Heart right ventricle (tissue), 16 donors: ENCODE results near the gene ZC2HC1C. TPM values are rescaled to one million over a fixed set of nuclear protein-coding genes. Genes with fewer than 3 reads are reported as not detected.
A peak's percentile ranks its signal among the peaks of the same experiment; 100 is the strongest.

Experiments
- ATAC-seq, 8 donors: fragments of 200-7000 bp; cut with Tn5 transposase; one replicate each; pipeline ENCODE4 v1.9.1; 2020; ENCODE audit warnings: mild to moderate bottlenecking in 8 of 8, moderate library complexity in 8 of 8, moderate number of reproducible peaks in 1 of 8
- DNase-seq, 2 donors: peaks; one replicate each; pipeline ENCODE4 v3.0.0-alpha.2; 2020
- H3K27ac ChIP-seq, 10 donors: fragments of 200-600 bp; sonication (generic) in 2 of 10; one replicate each; pipeline versions ENCODE4 v1.5.0 to v1.8.0; 2020 to 2022; ENCODE audit warnings: mild to moderate bottlenecking in 3 of 10
- H3K27me3 ChIP-seq, 7 donors: fragments of 200-600 bp; one replicate each; pipeline ENCODE4 v1.8.0; 2021 to 2022; ENCODE audit warnings: mild to moderate bottlenecking in 2 of 7
- H3K36me3 ChIP-seq, 9 donors: fragments of 200-600 bp; sonication (generic) in 1 of 9; one replicate each; pipeline versions ENCODE4 v1.5.0 to v1.8.0; 2020 to 2022; ENCODE audit warnings: mild to moderate bottlenecking in 2 of 9
- H3K4me1 ChIP-seq, 9 donors: fragments of 200-600 bp; sonication (generic) in 1 of 9; one replicate each; pipeline versions ENCODE4 v1.5.0 to v1.8.0; 2020 to 2022; ENCODE audit warnings: mild to moderate bottlenecking in 4 of 9
- H3K4me3 ChIP-seq, 10 donors: fragments of 200-600 bp; sonication (generic) in 2 of 10; one replicate each; pipeline versions ENCODE4 v1.5.0 to v1.8.0; 2020 to 2022; ENCODE audit warnings: mild to moderate bottlenecking in 7 of 10, moderate library complexity in 2 of 10
- H3K9me3 ChIP-seq, 11 donors: fragments of 200-600 bp in 10 of 11; sonication (generic) in 2 of 11; one replicate each; pipeline versions ENCODE4 v1.5.0 to v1.8.0; 2013 to 2022; ENCODE audit warnings: mild to moderate bottlenecking in 2 of 11, control low read depth in 1 of 11, moderate library complexity in 1 of 11
- WGBS, 2 donors: extraction: QIAGEN DNeasy Blood & Tissue Kit; methylation state at CpG; one replicate each; pipeline ENCODE4 v1.1.7; 2013; ENCODE audit warnings: inconsistent platforms in 1 of 2; 5-methylcytosine and 5-hydroxymethylcytosine counted together
- intact Hi-C, 10 donors: fragments of 100-400 bp; cut with DNase I; formaldehyde crosslinking; loops; one replicate each; pipeline versions ENCODE4 v1.11.1 to v1.14.2; 2022
- polyA plus RNA-seq, 2 donors: library from polyadenylated mRNA; stranded (reverse); fragments of 200-250 nt; gene quantifications; one replicate each; pipeline ENCODE4 v1.2.3, GENCODE V29; 2013
- total RNA-seq, 10 donors: library from RNA; stranded (reverse); fragmentation: NEBNext Ultra II Directional in 3 of 10; extraction: Animal tissue kit (Norgen Biotek cat#: 25700) in 3 of 10; gene quantifications; one replicate each; pipeline versions ENCODE4 v1.2.1 to v1.2.4, GENCODE V29; 2021 to 2023
- TF ChIP-seq, protein P1 (sequence below), 9 donors: fragments of 200-600 bp; sonication (generic) in 2 of 9; IDR thresholded peaks; one replicate each; pipeline versions ENCODE4 v1.5.0 to v1.8.0; 2021 to 2022; ENCODE audit warnings: antibody characterized with exemption in 9 of 9, mild to moderate bottlenecking in 5 of 9, moderate library complexity in 1 of 9
- donor health status: Arrhythmogenic right ventricular cardiomyopathy.
- donor health status: ischemic (EF 13 %, LVEDD 7.1; RV severe dilation, severe dysfunction).
- donor health status: healthy with polysubstance abuse.
- donor health status: DM: no; HTN: yes; CAD: no.
- donor health status: DM: no; HTN: no; CAD: no.
- donor health status: ischemic (EF 25% LVEDD 6.9; RV normal size, moderate dysfunction).
- donor health status: ischemic (EF 25% LVEDD 5.7; RV mildly dilated, moderate dysfunction).
- donor health status: healthy.
- donor health status: DM: yes; HTN: yes; CAD: no.
- donor health status: Ischemic cardiomyopathy.
- donor health status: ischemic (EF 35%, LVEDD 5.7; RV mildly dilated, moderate dysfunction).
- donor health status: nonischemic (EF 11% LVEDD 7.7; RV severe dilation, severe dysfunction).
- donor health status: DM: yes; HTN: yes; CAD: no.
- donor health status: PGD.
- donor health status: ischemic (EF 29% LVEDD 5.4; RV normal size, mild dysfunction).
- donor health status: nonischemic (EF 23%, LVEDD 6.1; RV moderate dilation, normal function).

Gene ZC2HC1C
- total and polyA plus RNA-seq, 12 donors = 3.7 to 14.6 (median 8.9) TPM

DNA sequence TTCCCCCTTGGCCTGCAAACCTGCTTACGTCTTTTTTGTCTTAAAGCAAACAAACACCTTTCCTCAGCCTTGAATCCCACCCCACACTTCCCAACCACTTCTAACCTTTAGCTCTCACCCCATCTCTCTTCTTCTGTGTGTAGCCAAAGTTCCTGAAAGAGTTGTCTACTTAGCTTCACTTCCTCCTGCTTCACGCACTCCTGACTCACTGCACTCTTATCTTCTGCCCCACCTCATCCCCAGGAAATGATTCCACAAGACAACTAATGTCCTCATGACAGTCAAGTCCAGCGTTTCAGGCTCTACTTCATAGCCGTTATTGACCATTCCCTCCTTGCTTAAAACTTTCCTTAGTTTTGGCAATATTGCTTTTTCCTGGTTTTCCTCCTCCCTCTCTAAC lies 44.4 kb upstream of the ZC2HC1C start:
- TF ChIP-seq, protein P1, sequence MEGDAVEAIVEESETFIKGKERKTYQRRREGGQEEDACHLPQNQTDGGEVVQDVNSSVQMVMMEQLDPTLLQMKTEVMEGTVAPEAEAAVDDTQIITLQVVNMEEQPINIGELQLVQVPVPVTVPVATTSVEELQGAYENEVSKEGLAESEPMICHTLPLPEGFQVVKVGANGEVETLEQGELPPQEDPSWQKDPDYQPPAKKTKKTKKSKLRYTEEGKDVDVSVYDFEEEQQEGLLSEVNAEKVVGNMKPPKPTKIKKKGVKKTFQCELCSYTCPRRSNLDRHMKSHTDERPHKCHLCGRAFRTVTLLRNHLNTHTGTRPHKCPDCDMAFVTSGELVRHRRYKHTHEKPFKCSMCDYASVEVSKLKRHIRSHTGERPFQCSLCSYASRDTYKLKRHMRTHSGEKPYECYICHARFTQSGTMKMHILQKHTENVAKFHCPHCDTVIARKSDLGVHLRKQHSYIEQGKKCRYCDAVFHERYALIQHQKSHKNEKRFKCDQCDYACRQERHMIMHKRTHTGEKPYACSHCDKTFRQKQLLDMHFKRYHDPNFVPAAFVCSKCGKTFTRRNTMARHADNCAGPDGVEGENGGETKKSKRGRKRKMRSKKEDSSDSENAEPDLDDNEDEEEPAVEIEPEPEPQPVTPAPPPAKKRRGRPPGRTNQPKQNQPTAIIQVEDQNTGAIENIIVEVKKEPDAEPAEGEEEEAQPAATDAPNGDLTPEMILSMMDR (IDR thresholded peaks at IDR 0.05) = no peak
- H3K4me1 ChIP-seq = peaks cover 0 to 14% (median 0%) of the 10 kb centered on the region in 9 donors
- peak in 2 of 8 donors; percentile 38 to 44 for ATAC-seq
- no peak overlapping the region for H3K4me3 ChIP-seq
- intact Hi-C loops = no loop called here
- H3K27me3 ChIP-seq = no peaks in the 10 kb centered on the region
- peaks cover 0 to 98% (median 23%) of the 10 kb centered on the region in 9 donors for H3K36me3 ChIP-seq
- no peak for DNase-seq
- no peaks in the 10 kb centered on the region for H3K9me3 ChIP-seq
- H3K27ac ChIP-seq = peak overlapping the region in 1 of 10 donors; percentile 0
- 60 to 62% methylated on average over 4 of the region's 4 CpGs for WGBS, 2 donors

GRCh38 chr14:75025876-75026275 lies 43.6 kb upstream of the ZC2HC1C start:
- Histone ChIP-seq H3K27me3 (no peaks in the 10 kb centered on the region), H3K36me3 (peaks cover 0 to 98% (median 22%) of the 10 kb centered on the region in 9 donors), H3K4me1 (peaks cover 0 to 14% (median 0%) of the 10 kb centered on the region in 9 donors), H3K27ac (no peak overlapping the region), H3K9me3 (no peaks in the 10 kb centered on the region), H3K4me3 (no peak overlapping the region)
- intact Hi-C loops = no loop called here
- TF ChIP-seq, protein P1 (IDR thresholded peaks at IDR 0.05) = no peak
- no peak for DNase-seq
- no peak for ATAC-seq
- 96 to 99% methylated on average over 2 of the region's 2 CpGs for WGBS, 2 donors

DNA sequence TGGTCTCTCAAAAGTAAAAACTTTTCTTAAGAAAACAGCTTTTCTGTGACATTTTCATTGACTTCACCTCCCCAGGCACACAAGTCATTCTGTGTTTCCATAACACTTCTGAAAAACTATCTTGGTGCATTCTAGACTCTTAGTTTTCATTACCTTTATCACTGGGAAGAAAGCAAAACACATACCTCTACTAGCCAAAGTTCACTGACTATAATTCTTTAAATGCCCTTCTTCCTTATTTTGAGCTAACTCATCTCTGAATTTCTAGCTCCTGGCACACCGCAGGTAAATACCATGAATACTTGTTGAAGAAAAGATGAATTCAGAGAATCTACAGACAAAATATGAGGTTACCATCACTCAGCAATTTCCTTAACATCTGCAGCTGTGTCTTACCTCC lies 39.3 kb upstream of the ZC2HC1C start:
- peaks cover 0 to 97% (median 51%) of the 10 kb centered on the region in 9 donors for H3K36me3 ChIP-seq
- no peak for DNase-seq
- H3K9me3 ChIP-seq = no peaks in the 10 kb centered on the region
- TF ChIP-seq, protein P1 (IDR thresholded peaks at IDR 0.05) = no peak
- H3K4me3 ChIP-seq = no peak overlapping the region
- no peak overlapping the region for H3K27ac ChIP-seq
- 0% methylated on average over 1 of the region's 1 CpG for whole genome bisulfite sequencing, 2 donors
- peaks cover 0 to 5% (median 0%) of the 10 kb centered on the region in 9 donors for H3K4me1 ChIP-seq
- intact Hi-C loops = no loop called here
- H3K27me3 ChIP-seq = no peaks in the 10 kb centered on the region
- ATAC-seq = no peak

DNA sequence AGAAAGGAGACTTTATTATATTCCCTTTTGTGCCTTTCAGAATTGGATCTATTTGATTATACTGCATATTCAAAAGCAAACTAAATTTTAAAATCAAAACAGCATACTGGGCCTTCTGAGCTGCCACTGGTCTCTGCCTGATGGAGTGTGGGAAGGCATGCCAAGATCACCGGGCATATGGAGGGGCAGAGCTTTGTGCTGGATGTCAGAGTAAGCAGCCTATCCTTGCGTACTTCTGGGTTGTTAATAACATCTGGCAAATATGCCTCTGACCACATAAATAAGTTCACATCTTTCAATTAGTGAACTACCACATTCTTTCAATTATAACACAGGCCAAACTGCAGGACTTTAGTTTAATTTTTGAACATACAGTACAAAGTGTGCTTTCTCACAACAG lies 36.5 kb upstream of the ZC2HC1C start:
- ATAC-seq = no peak
- H3K27ac ChIP-seq = no peak overlapping the region
- TF ChIP-seq, protein P1 (IDR thresholded peaks at IDR 0.05) = no peak
- H3K36me3 ChIP-seq = peaks cover 0 to 98% (median 57%) of the 10 kb centered on the region in 9 donors
- DNase-seq = no peak
- no peaks in the 10 kb centered on the region for H3K4me1 ChIP-seq
- H3K27me3 ChIP-seq = no peaks in the 10 kb centered on the region
- WGBS, 2 donors = 96 to 100% methylated on average over 2 of the region's 2 CpGs
- intact Hi-C loops = no loop called here
- H3K9me3 ChIP-seq = no peaks in the 10 kb centered on the region
- H3K4me3 ChIP-seq = no peak overlapping the region
